K562 (cell line): ENCODE data around the gene MT1A. TPM values are rescaled to one million over a fixed set of nuclear protein-coding genes. Genes with fewer than 3 reads are reported as not detected.
A peak's percentile ranks its signal among the peaks of the same experiment; 100 is the strongest.

Source experiments
- ATAC-seq: fragments of 200-7000 bp; cut with Tn5 transposase; 3 replicates; pipeline ENCODE4 v1.9.1; 2020; ENCODE audit warnings: moderate library complexity
- BruUV-seq: library from RNA; stranded (reverse); fragments of 400-500 nt; replicated peaks from 2 replicates; lab custom pipeline; 2021; lab: Mats Ljungman, UMichigan
- CTCF ChIA-PET: fragments of 300-600 bp; formaldehyde crosslinking; extraction: SDS; loops from one replicate; lab custom pipeline; 2021; ENCODE audit warnings: low intra/inter-chr PET ratio; lab: Yijun Ruan, JAX
- POLR2A ChIA-PET: fragments of 300-600, 350-650 bp; sonication (Branson Sonifier 250); formaldehyde crosslinking; extraction: SDS; loops from one replicate; lab custom pipeline; 2021; ENCODE audit warnings: antibody characterized with exemption, inconsistent platforms; lab: Yijun Ruan, JAX
- DNase-seq, 4 experiments: peaks; one replicate each; pipeline versions ENCODE4 v3.0.0 to v3.0.0-alpha.2; 2011 to 2018; ENCODE audit warnings: low spot score in 3 of 4, mixed read lengths in 3 of 4; ENCODE audit errors: extremely low read depth in 1 of 4
- FAIRE-seq: peaks from 2 replicates; lab custom pipeline; 2011; peaks lifted over from hg19 to GRCh38; lab: Jason Lieb, UNC
- H2AFZ ChIP-seq: 2 replicates; pipeline ENCODE4 v1.6.0; 2011; ENCODE audit warnings: low read depth, low read length, control low read depth, inconsistent platforms
- H3K27ac ChIP-seq: fragments of 200-600 bp; 3 replicates; pipeline ENCODE4 v1.8.0; 2011; ENCODE audit warnings: low read depth, mild to moderate bottlenecking, control low read depth, inconsistent platforms, low read length, moderate library complexity, mixed read lengths; ENCODE audit errors: extremely low read depth
- H3K27me3 ChIP-seq, 2 experiments: fragments of 300-600 bp in 1 of 2; 2 replicates in 1 of 2; 3 replicates in 1 of 2; pipeline versions ENCODE4 v1.6.0 to v1.8.0; 2011; ENCODE audit warnings: inconsistent platforms in 2 of 2, low read length in 2 of 2, mild to moderate bottlenecking in 1 of 2, mixed read lengths in 1 of 2, moderate library complexity in 1 of 2; ENCODE audit not compliant: control insufficient read depth in 2 of 2, insufficient read depth in 2 of 2
- H3K36me3 ChIP-seq: fragments of 300-600 bp; 3 replicates; pipeline ENCODE4 v1.8.0; 2011; ENCODE audit warnings: mild to moderate bottlenecking, low read length, inconsistent platforms; ENCODE audit not compliant: control insufficient read depth, insufficient read depth
- H3K4me1 ChIP-seq, 2 experiments: fragments of 200-600 bp in 1 of 2; replicated peaks in 1 of 2; 2 replicates in 1 of 2; 3 replicates in 1 of 2; pipeline versions ENCODE4 v1.5.1 to v1.8.0; 2011; ENCODE audit warnings: inconsistent platforms in 2 of 2, low read length in 2 of 2, mild to moderate bottlenecking in 1 of 2, mixed read lengths in 1 of 2, moderate library complexity in 1 of 2; ENCODE audit not compliant: control insufficient read depth in 2 of 2, insufficient read depth in 2 of 2
- H3K4me2 ChIP-seq: 2 replicates; pipeline ENCODE4 v1.6.1; 2011; ENCODE audit warnings: low read length, control low read depth, inconsistent platforms, mixed read lengths; ENCODE audit not compliant: insufficient read depth
- H3K4me3 ChIP-seq: fragments of 200-600 bp; sonication (generic), shearing (Covaris generic); 2 replicates; pipeline ENCODE4 v1.5.1; 2016; ENCODE audit warnings: control low read depth, inconsistent platforms
- H3K79me2 ChIP-seq: fragments of 200-600 bp; 3 replicates; pipeline ENCODE4 v1.8.0; 2011; ENCODE audit warnings: low read length, inconsistent platforms; ENCODE audit not compliant: control insufficient read depth, insufficient read depth
- H3K9ac ChIP-seq, 2 experiments: 2 replicates each; pipeline versions ENCODE4 v1.6.0 to v1.6.1; 2011; ENCODE audit warnings: low read depth in 2 of 2, low read length in 2 of 2, control low read depth in 1 of 2, inconsistent platforms in 1 of 2, mild to moderate bottlenecking in 1 of 2, mixed read lengths in 1 of 2; ENCODE audit not compliant: insufficient read depth in 1 of 2
- H3K9me1 ChIP-seq: one replicate; pipeline ENCODE4 v1.6.0; 2011; ENCODE audit warnings: inconsistent platforms, mild to moderate bottlenecking, low read length, moderate library complexity; ENCODE audit not compliant: control insufficient read depth, insufficient read depth
- H3K9me3 ChIP-seq: replicated peaks from 2 replicates; pipeline ENCODE4 v1.5.1; 2011; ENCODE audit warnings: low read depth, low read length, inconsistent platforms; ENCODE audit not compliant: control insufficient read depth, insufficient read depth
- H4K20me1 ChIP-seq: replicated peaks from 2 replicates; pipeline ENCODE4 v1.6.1; 2011; ENCODE audit warnings: low read length, inconsistent platforms, mixed read lengths; ENCODE audit not compliant: control insufficient read depth, insufficient read depth
- MEF2A ChIP-seq: IDR thresholded peaks from 2 replicates; pipeline ENCODE4 v1.6.1; 2011; ENCODE audit warnings: low read depth, mild to moderate bottlenecking, low read length, moderate library complexity; ENCODE audit not compliant: control insufficient read depth
- REST ChIP-seq, 2 experiments: fragments of 450-650 bp; formaldehyde crosslinking in 1 of 2; IDR thresholded peaks; 2 replicates each; pipeline versions ENCODE4 v1.4.0 to v1.6.1; 2014 to 2020; ENCODE audit warnings: mild to moderate bottlenecking in 2 of 2, borderline replicate concordance in 1 of 2, low read depth in 1 of 2
- WGBS: fragments of 100-300 bp; shearing (Covaris generic); methylation state at CpG from one replicate; pipeline ENCODE4 v1.1.6; 2016; ENCODE audit warnings: low coverage, mixed read lengths; ENCODE audit not compliant: insufficient coverage; ENCODE audit errors: missing lambda C conversion rate; 5-methylcytosine and 5-hydroxymethylcytosine counted together
- in situ Hi-C: fragments of 300-500 bp; cut with MboI; formaldehyde crosslinking; loops from 4 replicates; pipeline ENCODE4 v1.15.0; 2018; ENCODE audit warnings: inconsistent platforms, mixed read lengths
- intact Hi-C: fragments of 100-400 bp; cut with micrococcal nuclease; formaldehyde crosslinking; loops from 2 replicates; pipeline ENCODE4 v1.14.2; 2022
- polyA plus RNA-seq, 8 experiments: library from polyadenylated mRNA; depleted of rRNA in 4 of 8; stranded (reverse) in 5 of 8; unstranded in 3 of 8; fragments of >200 nt; fragmentation: Nextera tagmentation in 2 of 8; fragmentation: Illumina TruSeq in 1 of 8; extraction: Ambion mirVana in 2 of 8; extraction: Trizol in 1 of 8; gene quantifications; 2 replicates each; pipeline versions ENCODE4 v1.2.1 to v1.2.3, GENCODE V29; 2011 to 2014; ENCODE audit warnings: inconsistent platforms in 1 of 8, missing spikeins in 1 of 8
- total RNA-seq, 7 experiments: library from RNA; depleted of rRNA in 6 of 7; stranded (reverse); fragments of >200 nt in 6 of 7; fragmentation: Illumina TruSeq in 2 of 7; extraction: Trizol in 2 of 7; gene quantifications; 2 replicates each; pipeline versions ENCODE4 v1.2.1 to v1.2.3, GENCODE V29; 2011 to 2021; ENCODE audit warnings: low replicate concordance in 1 of 7

The MT1A gene
- total and polyA plus RNA-seq, 9 of the 15 experiments (the other 6 are each of a cell fraction or from before 2014, with no cell fraction given) = 0.23 TPM; not detected in 8

- H3K4me3 ChIP-seq = no peak overlapping the region
- H3K36me3 ChIP-seq = no peaks in the 10 kb centered on the region
- peak overlapping the region; percentile 48 for H3K4me2 ChIP-seq
- FAIRE-seq (no peak), ATAC-seq (no peak), DNase-seq (no peak)
- CTCF ChIA-PET = no interaction called here
- intact Hi-C loops (no loop called here), in situ Hi-C loops (no loop called here)
- H3K9ac ChIP-seq = no peak overlapping the region
- no TSS peak for BruUV-seq
- TF ChIP-seq MEF2A (no peak), REST (IDR thresholded peaks at IDR 0.05; ENCODE audit: borderline replicate concordance) (peak; percentile 8; the same call in 1 of the 2 replicates), REST (CRISPR knock-in tag; IDR thresholded peaks at IDR 0.05; ENCODE audit: low read depth) (no peak)
- no peak overlapping the region for H2AFZ ChIP-seq
- POLR2A ChIA-PET = interaction anchor here (0.8 to 1.3 kb wide), 3 partner anchors 35 to 333 kb away, joined by 3 to 6 read pairs (median 3); partner anchors contain the start of gene MT2A
- H3K79me2 ChIP-seq = no peaks in the 10 kb centered on the region
- peaks cover 3 to 13% of the 10 kb centered on the region in 2 experiments; a peak in 3 of 5 replicates for H3K4me1 ChIP-seq
- no peak overlapping the region for H3K27ac ChIP-seq
- no peaks in the 10 kb centered on the region; the same call in 1 of the 2 replicates for H4K20me1 ChIP-seq
- peaks cover 25 to 63% of the 10 kb centered on the region in 2 experiments for H3K27me3 ChIP-seq
- WGBS = 5% methylated on average over 5 of the region's 5 CpGs
- H3K9me3 ChIP-seq = no peaks in the 10 kb centered on the region
- H3K9me1 ChIP-seq = no peaks in the 10 kb centered on the region
Measured at GRCh38 chr16:56643833-56644232, 5.4 kb downstream of the MT1A start.
